ENCODE measurements around the gene SCUBE3. TPM values are rescaled to one million over a fixed set of nuclear protein-coding genes. Genes with fewer than 3 reads are reported as not detected.
A peak's percentile ranks its signal among the peaks of the same experiment; 100 is the strongest.

The SCUBE3 gene
- 0.70 and 1.1 TPM in 2 replicates for total RNA-seq (2014; rRNA removed; shearing (Covaris generic))
- 0.39 and 0.56 TPM in 2 replicates for polyA plus RNA-seq (2016; fragmentation: Nextera tagmentation; extraction: Ambion mirVana)
- long read RNA-seq: 0 reads

DNA sequence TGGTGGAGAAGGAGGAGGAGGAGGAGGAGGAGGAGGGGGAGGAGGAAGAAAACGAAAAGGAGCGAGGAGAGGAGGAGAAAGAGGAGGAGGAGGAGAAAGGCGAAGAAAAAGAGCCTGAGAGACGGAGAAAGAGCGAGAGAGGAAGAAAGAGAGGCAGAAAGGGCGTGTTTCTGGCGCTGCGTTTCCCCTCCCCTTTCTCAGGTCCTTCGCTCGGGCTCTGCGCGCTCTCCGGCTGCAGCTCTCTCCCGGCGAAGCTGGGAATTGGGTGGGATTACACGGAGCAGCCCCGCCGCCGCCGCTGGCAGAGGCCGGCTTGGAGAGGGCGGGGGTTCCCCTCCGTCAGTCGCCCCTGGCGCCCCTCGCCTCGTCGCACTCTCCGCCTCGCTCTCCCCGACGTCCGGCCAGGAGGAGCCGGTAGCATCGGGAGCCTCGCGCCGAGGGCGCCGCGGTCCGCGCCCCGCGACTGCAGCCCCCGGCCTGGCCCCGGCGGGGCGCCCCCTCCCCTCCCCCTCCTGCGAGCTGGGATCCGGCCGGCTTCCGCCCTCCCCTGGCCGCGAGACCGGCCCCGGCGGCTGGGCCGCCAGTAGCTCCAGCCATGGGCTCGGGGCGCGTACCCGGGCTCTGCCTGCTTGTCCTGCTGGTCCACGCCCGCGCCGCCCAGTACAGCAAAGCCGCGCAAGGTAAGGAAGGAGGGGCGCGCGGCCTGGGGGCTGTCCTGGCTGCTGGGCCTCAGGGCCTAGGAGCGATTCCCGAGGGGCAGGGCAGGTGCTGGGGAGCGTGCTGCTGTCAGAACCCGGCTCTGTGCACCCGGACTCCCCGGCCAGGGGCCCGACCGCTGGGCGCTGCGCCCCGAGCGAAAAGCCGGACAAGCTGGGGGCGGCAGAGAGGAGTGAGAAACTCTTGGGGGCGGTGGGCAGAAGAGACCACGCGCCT is at the start of gene SCUBE3:
TSS of gene SCUBE3 (plus strand) at position 133 of the 933 bp plus-strand sequence. CDS start at position 596, 463 bp downstream.
- Mint-ChIP-seq H3K9me3 (no peaks in the 10 kb centered on the region), H3K36me3 (ENCODE audit: low read depth) (no peaks in the 10 kb centered on the region), H3K4me3 (peak within 1 kb of the TSS; percentile 75), H3K27ac (no peak within 1 kb of the TSS), H3K4me1 (peaks cover 46% of the 10 kb centered on the region), H3K27me3 (ENCODE audit: insufficient read depth, low read depth, poor library complexity) (peaks cover 53% of the 10 kb centered on the region)
- TF ChIP-seq, protein P1, sequence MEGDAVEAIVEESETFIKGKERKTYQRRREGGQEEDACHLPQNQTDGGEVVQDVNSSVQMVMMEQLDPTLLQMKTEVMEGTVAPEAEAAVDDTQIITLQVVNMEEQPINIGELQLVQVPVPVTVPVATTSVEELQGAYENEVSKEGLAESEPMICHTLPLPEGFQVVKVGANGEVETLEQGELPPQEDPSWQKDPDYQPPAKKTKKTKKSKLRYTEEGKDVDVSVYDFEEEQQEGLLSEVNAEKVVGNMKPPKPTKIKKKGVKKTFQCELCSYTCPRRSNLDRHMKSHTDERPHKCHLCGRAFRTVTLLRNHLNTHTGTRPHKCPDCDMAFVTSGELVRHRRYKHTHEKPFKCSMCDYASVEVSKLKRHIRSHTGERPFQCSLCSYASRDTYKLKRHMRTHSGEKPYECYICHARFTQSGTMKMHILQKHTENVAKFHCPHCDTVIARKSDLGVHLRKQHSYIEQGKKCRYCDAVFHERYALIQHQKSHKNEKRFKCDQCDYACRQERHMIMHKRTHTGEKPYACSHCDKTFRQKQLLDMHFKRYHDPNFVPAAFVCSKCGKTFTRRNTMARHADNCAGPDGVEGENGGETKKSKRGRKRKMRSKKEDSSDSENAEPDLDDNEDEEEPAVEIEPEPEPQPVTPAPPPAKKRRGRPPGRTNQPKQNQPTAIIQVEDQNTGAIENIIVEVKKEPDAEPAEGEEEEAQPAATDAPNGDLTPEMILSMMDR (conservative IDR thresholded peaks at IDR 0.05; ENCODE audit: low read depth in 2 of 2): no peak
- TF ChIP-seq JUNB (IDR thresholded peaks at IDR 0.05; ENCODE audit: unreplicated experiment) (no peak), EZH2 (IDR thresholded peaks at IDR 0.05; ENCODE audit: low read depth, unreplicated experiment) (no peak), CREB1 (CRISPR knock-in tag; IDR thresholded peaks at IDR 0.05; ENCODE audit: low read depth) (no peak), ZNF331 (CRISPR knock-in tag; IDR thresholded peaks at IDR 0.05; ENCODE audit: low read depth) (no peak), EZH2phosphoT487 (IDR thresholded peaks at IDR 0.05; ENCODE audit: unreplicated experiment) (no peak), POLR2AphosphoS5 (IDR thresholded peaks at IDR 0.05; ENCODE audit: low read depth) (no peak), NANOG (IDR thresholded peaks at IDR 0.05; ENCODE audit: borderline replicate concordance) (no peak), STAT1 (IDR thresholded peaks at IDR 0.05; ENCODE audit: unreplicated experiment) (no peak), ZNF114 (CRISPR knock-in tag; IDR thresholded peaks at IDR 0.05) (no peak)
- TF ChIP-seq, protein P2, sequence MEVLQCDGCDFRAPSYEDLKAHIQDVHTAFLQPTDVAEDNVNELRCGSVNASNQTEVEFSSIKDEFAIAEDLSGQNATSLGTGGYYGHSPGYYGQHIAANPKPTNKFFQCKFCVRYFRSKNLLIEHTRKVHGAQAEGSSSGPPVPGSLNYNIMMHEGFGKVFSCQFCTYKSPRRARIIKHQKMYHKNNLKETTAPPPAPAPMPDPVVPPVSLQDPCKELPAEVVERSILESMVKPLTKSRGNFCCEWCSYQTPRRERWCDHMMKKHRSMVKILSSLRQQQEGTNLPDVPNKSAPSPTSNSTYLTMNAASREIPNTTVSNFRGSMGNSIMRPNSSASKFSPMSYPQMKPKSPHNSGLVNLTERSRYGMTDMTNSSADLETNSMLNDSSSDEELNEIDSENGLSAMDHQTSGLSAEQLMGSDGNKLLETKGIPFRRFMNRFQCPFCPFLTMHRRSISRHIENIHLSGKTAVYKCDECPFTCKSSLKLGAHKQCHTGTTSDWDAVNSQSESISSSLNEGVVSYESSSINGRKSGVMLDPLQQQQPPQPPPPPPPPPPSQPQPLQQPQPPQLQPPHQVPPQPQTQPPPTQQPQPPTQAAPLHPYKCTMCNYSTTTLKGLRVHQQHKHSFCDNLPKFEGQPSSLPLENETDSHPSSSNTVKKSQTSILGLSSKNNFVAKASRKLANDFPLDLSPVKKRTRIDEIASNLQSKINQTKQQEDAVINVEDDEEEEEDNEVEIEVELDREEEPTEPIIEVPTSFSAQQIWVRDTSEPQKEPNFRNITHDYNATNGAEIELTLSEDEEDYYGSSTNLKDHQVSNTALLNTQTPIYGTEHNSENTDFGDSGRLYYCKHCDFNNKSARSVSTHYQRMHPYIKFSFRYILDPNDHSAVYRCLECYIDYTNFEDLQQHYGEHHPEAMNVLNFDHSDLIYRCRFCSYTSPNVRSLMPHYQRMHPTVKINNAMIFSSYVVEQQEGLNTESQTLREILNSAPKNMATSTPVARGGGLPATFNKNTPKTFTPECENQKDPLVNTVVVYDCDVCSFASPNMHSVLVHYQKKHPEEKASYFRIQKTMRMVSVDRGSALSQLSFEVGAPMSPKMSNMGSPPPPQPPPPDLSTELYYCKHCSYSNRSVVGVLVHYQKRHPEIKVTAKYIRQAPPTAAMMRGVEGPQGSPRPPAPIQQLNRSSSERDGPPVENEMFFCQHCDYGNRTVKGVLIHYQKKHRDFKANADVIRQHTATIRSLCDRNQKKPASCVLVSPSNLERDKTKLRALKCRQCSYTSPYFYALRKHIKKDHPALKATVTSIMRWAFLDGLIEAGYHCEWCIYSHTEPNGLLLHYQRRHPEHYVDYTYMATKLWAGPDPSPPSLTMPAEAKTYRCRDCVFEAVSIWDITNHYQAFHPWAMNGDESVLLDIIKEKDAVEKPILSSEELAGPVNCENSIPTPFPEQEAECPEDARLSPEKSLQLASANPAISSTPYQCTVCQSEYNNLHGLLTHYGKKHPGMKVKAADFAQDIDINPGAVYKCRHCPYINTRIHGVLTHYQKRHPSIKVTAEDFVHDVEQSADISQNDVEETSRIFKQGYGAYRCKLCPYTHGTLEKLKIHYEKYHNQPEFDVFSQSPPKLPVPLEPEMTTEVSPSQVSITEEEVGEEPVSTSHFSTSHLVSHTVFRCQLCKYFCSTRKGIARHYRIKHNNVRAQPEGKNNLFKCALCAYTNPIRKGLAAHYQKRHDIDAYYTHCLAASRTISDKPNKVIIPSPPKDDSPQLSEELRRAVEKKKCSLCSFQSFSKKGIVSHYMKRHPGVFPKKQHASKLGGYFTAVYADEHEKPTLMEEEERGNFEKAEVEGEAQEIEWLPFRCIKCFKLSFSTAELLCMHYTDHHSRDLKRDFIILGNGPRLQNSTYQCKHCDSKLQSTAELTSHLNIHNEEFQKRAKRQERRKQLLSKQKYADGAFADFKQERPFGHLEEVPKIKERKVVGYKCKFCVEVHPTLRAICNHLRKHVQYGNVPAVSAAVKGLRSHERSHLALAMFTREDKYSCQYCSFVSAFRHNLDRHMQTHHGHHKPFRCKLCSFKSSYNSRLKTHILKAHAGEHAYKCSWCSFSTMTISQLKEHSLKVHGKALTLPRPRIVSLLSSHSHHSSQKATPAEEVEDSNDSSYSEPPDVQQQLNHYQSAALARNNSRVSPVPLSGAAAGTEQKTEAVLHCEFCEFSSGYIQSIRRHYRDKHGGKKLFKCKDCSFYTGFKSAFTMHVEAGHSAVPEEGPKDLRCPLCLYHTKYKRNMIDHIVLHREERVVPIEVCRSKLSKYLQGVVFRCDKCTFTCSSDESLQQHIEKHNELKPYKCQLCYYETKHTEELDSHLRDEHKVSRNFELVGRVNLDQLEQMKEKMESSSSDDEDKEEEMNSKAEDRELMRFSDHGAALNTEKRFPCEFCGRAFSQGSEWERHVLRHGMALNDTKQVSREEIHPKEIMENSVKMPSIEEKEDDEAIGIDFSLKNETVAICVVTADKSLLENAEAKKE (CRISPR knock-in tag; IDR thresholded peaks at IDR 0.05): no peak
- TF ChIP-seq, protein P3, sequence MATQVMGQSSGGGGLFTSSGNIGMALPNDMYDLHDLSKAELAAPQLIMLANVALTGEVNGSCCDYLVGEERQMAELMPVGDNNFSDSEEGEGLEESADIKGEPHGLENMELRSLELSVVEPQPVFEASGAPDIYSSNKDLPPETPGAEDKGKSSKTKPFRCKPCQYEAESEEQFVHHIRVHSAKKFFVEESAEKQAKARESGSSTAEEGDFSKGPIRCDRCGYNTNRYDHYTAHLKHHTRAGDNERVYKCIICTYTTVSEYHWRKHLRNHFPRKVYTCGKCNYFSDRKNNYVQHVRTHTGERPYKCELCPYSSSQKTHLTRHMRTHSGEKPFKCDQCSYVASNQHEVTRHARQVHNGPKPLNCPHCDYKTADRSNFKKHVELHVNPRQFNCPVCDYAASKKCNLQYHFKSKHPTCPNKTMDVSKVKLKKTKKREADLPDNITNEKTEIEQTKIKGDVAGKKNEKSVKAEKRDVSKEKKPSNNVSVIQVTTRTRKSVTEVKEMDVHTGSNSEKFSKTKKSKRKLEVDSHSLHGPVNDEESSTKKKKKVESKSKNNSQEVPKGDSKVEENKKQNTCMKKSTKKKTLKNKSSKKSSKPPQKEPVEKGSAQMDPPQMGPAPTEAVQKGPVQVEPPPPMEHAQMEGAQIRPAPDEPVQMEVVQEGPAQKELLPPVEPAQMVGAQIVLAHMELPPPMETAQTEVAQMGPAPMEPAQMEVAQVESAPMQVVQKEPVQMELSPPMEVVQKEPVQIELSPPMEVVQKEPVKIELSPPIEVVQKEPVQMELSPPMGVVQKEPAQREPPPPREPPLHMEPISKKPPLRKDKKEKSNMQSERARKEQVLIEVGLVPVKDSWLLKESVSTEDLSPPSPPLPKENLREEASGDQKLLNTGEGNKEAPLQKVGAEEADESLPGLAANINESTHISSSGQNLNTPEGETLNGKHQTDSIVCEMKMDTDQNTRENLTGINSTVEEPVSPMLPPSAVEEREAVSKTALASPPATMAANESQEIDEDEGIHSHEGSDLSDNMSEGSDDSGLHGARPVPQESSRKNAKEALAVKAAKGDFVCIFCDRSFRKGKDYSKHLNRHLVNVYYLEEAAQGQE (IDR thresholded peaks at IDR 0.05; ENCODE audit: unreplicated experiment): no peak
- TF ChIP-seq, protein P4, sequence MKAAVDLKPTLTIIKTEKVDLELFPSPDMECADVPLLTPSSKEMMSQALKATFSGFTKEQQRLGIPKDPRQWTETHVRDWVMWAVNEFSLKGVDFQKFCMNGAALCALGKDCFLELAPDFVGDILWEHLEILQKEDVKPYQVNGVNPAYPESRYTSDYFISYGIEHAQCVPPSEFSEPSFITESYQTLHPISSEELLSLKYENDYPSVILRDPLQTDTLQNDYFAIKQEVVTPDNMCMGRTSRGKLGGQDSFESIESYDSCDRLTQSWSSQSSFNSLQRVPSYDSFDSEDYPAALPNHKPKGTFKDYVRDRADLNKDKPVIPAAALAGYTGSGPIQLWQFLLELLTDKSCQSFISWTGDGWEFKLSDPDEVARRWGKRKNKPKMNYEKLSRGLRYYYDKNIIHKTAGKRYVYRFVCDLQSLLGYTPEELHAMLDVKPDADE (IDR thresholded peaks at IDR 0.05): no peak
- H3F3A ChIP-seq (replicated peaks; ENCODE audit: low read depth): peaks cover 15% of the 10 kb centered on the region; the same call in 1 of the 2 replicates
- peaks cover 16% of the 10 kb centered on the region for H4K20me1 ChIP-seq (replicated peaks; ENCODE audit: insufficient read depth)
- H3K4me1 ChIP-seq (ENCODE audit: insufficient read depth): peaks cover 35% of the 10 kb centered on the region
- peak; percentile 86 for DNase-seq (ENCODE audit: low spot score)
- peaks cover 89% of the 10 kb centered on the region for H3K27me3 ChIP-seq (ENCODE audit: insufficient read depth)
- H2AFZ ChIP-seq: peak within 1 kb of the TSS; percentile 95
- H3K36me3 ChIP-seq (ENCODE audit: insufficient read depth): no peaks in the 10 kb centered on the region
- no peaks in the 10 kb centered on the region for H3K9me2 ChIP-seq (ENCODE audit: insufficient read depth)
- H3K4me3 ChIP-seq: peak within 1 kb of the TSS; percentile 76
- H3K27ac ChIP-seq (ENCODE audit: low read depth): 0 out of 2 replicates have a peak within 1 kb of the TSS, but pooled peaks have one; percentile 73
- H3K4me2 ChIP-seq: peak within 1 kb of the TSS; percentile 86
- no peaks in the 10 kb centered on the region; the same call in 1 of the 2 replicates for H3K79me2 ChIP-seq (replicated peaks; ENCODE audit: insufficient read depth)
- peak; percentile 62 for ATAC-seq

Measured in GM23338 (cell line).